ENCODE data around the gene ATXN1. TPM values are rescaled to one million over a fixed set of nuclear protein-coding genes. Genes with fewer than 3 reads are reported as not detected.

ATXN1 gene
- polyA plus RNA-seq, 1 of the 3 experiments (the other 2 are of a cell fraction), result 7.9 TPM

DNA sequence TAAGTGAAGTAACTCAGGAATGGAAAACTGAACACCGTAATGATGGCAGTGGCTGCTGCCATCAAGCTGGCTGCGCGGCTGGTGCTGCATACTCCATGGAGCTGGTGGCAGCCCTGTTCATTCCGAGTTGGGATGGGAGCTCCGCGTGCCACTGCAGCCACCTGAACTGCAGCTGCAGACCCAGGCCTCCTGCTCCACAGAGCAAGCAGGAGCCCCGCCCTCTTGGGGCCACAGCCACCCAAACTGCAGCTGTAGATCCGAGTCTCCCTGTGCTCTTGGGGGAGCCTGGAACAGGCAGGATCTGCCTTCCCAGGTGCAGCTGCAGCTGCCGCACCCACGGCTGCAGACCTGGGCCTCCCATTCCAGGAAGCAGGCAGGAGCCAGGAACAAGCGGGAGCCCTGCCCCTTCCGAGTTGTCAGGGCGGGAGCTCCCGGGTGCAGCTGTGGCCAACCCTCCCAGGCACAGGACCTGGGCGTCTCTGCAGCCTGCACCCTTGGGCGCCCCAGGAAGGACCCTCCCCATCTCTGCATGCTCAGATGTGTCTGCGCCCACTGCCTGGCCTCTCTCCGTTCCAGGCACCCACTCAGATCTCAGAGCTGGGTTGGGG, 402.6 kb downstream of the ATXN1 start (continued):
- TF ChIP-seq, protein P1, sequence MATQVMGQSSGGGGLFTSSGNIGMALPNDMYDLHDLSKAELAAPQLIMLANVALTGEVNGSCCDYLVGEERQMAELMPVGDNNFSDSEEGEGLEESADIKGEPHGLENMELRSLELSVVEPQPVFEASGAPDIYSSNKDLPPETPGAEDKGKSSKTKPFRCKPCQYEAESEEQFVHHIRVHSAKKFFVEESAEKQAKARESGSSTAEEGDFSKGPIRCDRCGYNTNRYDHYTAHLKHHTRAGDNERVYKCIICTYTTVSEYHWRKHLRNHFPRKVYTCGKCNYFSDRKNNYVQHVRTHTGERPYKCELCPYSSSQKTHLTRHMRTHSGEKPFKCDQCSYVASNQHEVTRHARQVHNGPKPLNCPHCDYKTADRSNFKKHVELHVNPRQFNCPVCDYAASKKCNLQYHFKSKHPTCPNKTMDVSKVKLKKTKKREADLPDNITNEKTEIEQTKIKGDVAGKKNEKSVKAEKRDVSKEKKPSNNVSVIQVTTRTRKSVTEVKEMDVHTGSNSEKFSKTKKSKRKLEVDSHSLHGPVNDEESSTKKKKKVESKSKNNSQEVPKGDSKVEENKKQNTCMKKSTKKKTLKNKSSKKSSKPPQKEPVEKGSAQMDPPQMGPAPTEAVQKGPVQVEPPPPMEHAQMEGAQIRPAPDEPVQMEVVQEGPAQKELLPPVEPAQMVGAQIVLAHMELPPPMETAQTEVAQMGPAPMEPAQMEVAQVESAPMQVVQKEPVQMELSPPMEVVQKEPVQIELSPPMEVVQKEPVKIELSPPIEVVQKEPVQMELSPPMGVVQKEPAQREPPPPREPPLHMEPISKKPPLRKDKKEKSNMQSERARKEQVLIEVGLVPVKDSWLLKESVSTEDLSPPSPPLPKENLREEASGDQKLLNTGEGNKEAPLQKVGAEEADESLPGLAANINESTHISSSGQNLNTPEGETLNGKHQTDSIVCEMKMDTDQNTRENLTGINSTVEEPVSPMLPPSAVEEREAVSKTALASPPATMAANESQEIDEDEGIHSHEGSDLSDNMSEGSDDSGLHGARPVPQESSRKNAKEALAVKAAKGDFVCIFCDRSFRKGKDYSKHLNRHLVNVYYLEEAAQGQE (IDR thresholded peaks at IDR 0.05; ENCODE audit: low read depth, low read length), result no peak
- TF ChIP-seq JUND (IDR thresholded peaks at IDR 0.05), result no peak

- Histone ChIP-seq H3K9me3 (no peaks in the 10 kb centered on the region), H3K9me2 (no peaks in the 10 kb centered on the region), H3K4me2 (no peak overlapping the region), H3F3A (replicated peaks; ENCODE audit: insufficient read depth) (no peaks in the 10 kb centered on the region), H3K4me3 (ENCODE audit: low read depth in 2 of 2, low read length in 1 of 2) (no peak overlapping the region), H3K79me2 (ENCODE audit: insufficient read depth) (no peaks in the 10 kb centered on the region), H3K27me3 (ENCODE audit: insufficient read depth) (no peaks in the 10 kb centered on the region), H3K36me3 (replicated peaks in 1 of 2; ENCODE audit: control insufficient read depth in 1 of 2, insufficient read depth in 2 of 2, low read length in 1 of 2) (no peaks in the 10 kb centered on the region), H2AFZ (ENCODE audit: low read depth) (no peak overlapping the region), H3K27ac (ENCODE audit: low read depth in 2 of 2, low read length in 1 of 2) (no peak overlapping the region; a peak in 1 of 4 replicates), H4K20me1 (ENCODE audit: insufficient read depth) (no peaks in the 10 kb centered on the region), H3K9ac (no peak overlapping the region), H3K4me1 (ENCODE audit: control insufficient read depth in 1 of 2, insufficient read depth in 2 of 2, low read depth in 1 of 2, low read length in 1 of 2) (peaks cover 8 to 38% of the 10 kb centered on the region in 2 experiments; a peak in 3 of 4 replicates)
- 90% methylated on average over 16 of the region's 16 CpGs for WGBS (ENCODE audit: low lambda C conversion rate)
- TF ChIP-seq GABPA (IDR thresholded peaks at IDR 0.05; ENCODE audit: low read depth) (no peak), TAF1 (IDR thresholded peaks at IDR 0.05; ENCODE audit: borderline replicate concordance, low read depth, low read length) (no peak)
- DNase-seq, result no peak
- CTCF ChIA-PET, result interaction anchor here (0.8 to 7.1 kb wide), 6 partner anchors 10 to 54 kb away, joined by 3 to 46 read pairs (median 6); no protein-coding TSS in a partner anchor
- POLR2A ChIA-PET, result no interaction called here
Observed at GRCh38 chr6:16355699-16356446, 405.4 kb downstream of the ATXN1 start.

- ChIA-PET POLR2A (no interaction called here), CTCF (interaction anchor here (0.8 to 7.1 kb wide), 4 partner anchors 12 to 49 kb away, joined by 3 to 46 read pairs (median 6); no protein-coding TSS in a partner anchor)
- no peaks in the 10 kb centered on the region for H3K9me2 ChIP-seq
- no peaks in the 10 kb centered on the region for H3K36me3 ChIP-seq (replicated peaks in 1 of 2; ENCODE audit: control insufficient read depth in 1 of 2, insufficient read depth in 2 of 2, low read length in 1 of 2)
- TF ChIP-seq FOSL2 (IDR thresholded peaks at IDR 0.05; ENCODE audit: borderline replicate concordance, low read depth) (no peak), FOXJ3 (CRISPR knock-in tag; IDR thresholded peaks at IDR 0.05) (no peak)
- TF ChIP-seq, protein P2, sequence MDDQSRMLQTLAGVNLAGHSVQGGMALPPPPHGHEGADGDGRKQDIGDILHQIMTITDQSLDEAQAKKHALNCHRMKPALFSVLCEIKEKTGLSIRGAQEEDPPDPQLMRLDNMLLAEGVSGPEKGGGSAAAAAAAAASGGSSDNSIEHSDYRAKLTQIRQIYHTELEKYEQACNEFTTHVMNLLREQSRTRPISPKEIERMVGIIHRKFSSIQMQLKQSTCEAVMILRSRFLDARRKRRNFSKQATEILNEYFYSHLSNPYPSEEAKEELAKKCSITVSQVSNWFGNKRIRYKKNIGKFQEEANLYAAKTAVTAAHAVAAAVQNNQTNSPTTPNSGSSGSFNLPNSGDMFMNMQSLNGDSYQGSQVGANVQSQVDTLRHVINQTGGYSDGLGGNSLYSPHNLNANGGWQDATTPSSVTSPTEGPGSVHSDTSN (IDR thresholded peaks at IDR 0.05), result 0 out of 2 replicates have a peak, but pooled peaks have one; percentile 7
- TF ChIP-seq, protein P1 (IDR thresholded peaks at IDR 0.05; ENCODE audit: low read depth, low read length), result no peak
- H3F3A ChIP-seq (replicated peaks; ENCODE audit: insufficient read depth), result no peaks in the 10 kb centered on the region
- 97% methylated on average over 9 of the region's 9 CpGs for WGBS (ENCODE audit: low lambda C conversion rate)
- H3K4me2 ChIP-seq, result no peak overlapping the region
- H3K4me1 ChIP-seq (ENCODE audit: control insufficient read depth in 1 of 2, insufficient read depth in 2 of 2, low read depth in 1 of 2, low read length in 1 of 2), result peaks cover 8 to 38% of the 10 kb centered on the region in 2 experiments; a peak in 3 of 4 replicates
- H3K9ac ChIP-seq, result no peak overlapping the region
- no peaks in the 10 kb centered on the region for H3K9me3 ChIP-seq
- no peak overlapping the region for H3K4me3 ChIP-seq (ENCODE audit: low read depth in 2 of 2, low read length in 1 of 2)
- DNase-seq, result no peak
- no peak overlapping the region for H2AFZ ChIP-seq (ENCODE audit: low read depth)
- H3K79me2 ChIP-seq (ENCODE audit: insufficient read depth), result no peaks in the 10 kb centered on the region
- no peaks in the 10 kb centered on the region for H3K27me3 ChIP-seq (ENCODE audit: insufficient read depth)
- H4K20me1 ChIP-seq (ENCODE audit: insufficient read depth), result no peaks in the 10 kb centered on the region
- peak overlapping the region in 1 of 2 experiments; percentile 53; a peak in 2 of 4 replicates for H3K27ac ChIP-seq (ENCODE audit: low read depth in 2 of 2, low read length in 1 of 2)
Observed at GRCh38 chr6:16355238-16355637, 406.0 kb downstream of the ATXN1 start.

Data from SK-N-SH (cell line).